Measurements from ENCODE around the gene EIF3A. TPM values are rescaled to one million over a fixed set of nuclear protein-coding genes. Genes with fewer than 3 reads are reported as not detected.

Gene EIF3A, protein sequence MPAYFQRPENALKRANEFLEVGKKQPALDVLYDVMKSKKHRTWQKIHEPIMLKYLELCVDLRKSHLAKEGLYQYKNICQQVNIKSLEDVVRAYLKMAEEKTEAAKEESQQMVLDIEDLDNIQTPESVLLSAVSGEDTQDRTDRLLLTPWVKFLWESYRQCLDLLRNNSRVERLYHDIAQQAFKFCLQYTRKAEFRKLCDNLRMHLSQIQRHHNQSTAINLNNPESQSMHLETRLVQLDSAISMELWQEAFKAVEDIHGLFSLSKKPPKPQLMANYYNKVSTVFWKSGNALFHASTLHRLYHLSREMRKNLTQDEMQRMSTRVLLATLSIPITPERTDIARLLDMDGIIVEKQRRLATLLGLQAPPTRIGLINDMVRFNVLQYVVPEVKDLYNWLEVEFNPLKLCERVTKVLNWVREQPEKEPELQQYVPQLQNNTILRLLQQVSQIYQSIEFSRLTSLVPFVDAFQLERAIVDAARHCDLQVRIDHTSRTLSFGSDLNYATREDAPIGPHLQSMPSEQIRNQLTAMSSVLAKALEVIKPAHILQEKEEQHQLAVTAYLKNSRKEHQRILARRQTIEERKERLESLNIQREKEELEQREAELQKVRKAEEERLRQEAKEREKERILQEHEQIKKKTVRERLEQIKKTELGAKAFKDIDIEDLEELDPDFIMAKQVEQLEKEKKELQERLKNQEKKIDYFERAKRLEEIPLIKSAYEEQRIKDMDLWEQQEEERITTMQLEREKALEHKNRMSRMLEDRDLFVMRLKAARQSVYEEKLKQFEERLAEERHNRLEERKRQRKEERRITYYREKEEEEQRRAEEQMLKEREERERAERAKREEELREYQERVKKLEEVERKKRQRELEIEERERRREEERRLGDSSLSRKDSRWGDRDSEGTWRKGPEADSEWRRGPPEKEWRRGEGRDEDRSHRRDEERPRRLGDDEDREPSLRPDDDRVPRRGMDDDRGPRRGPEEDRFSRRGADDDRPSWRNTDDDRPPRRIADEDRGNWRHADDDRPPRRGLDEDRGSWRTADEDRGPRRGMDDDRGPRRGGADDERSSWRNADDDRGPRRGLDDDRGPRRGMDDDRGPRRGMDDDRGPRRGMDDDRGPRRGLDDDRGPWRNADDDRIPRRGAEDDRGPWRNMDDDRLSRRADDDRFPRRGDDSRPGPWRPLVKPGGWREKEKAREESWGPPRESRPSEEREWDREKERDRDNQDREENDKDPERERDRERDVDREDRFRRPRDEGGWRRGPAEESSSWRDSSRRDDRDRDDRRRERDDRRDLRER (N-terminal part only)
- 135 and 140 TPM in 2 replicates for total RNA-seq

DNA sequence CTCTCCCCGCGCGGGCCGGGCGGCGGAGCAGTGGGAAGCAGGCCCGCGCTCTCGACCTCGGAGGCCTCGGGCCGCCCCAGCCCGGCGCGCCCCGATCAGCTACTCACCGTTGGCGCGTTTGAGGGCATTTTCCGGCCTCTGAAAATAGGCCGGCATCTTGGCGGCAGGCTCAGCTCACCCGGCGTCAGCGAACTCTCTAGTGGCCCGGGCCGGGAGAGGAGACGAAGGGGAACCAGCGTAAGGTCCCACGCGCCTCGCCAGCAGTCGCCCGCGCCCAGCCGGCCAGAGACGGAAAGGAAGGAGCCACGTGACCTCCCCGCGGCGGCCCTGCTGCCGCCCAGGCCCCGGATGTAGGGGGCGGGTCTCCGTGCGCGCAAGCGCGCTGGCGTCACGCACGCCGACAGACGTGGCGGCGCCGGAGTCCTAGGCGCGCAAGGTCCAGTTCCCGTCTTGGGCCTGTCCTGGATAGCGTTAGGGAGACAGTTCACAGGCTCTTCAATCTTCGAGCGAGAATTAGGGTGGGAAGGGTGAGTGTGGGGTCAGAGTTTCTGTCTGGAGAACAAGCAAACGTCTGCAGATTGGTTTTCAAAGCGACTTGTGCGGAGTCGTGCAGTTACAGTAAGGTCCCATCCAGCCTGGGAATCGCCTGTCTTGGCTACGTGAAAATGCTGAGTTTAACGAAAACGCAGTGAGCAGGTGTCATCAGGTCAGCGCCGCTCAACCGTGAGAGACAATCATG is at the start of gene EIF3A:
Gene EIF3A, minus strand, starts transcription at position 297 of the 739 bp plus-strand sequence. Its CDS starts 141 bp downstream, at position 156.

DNA sequence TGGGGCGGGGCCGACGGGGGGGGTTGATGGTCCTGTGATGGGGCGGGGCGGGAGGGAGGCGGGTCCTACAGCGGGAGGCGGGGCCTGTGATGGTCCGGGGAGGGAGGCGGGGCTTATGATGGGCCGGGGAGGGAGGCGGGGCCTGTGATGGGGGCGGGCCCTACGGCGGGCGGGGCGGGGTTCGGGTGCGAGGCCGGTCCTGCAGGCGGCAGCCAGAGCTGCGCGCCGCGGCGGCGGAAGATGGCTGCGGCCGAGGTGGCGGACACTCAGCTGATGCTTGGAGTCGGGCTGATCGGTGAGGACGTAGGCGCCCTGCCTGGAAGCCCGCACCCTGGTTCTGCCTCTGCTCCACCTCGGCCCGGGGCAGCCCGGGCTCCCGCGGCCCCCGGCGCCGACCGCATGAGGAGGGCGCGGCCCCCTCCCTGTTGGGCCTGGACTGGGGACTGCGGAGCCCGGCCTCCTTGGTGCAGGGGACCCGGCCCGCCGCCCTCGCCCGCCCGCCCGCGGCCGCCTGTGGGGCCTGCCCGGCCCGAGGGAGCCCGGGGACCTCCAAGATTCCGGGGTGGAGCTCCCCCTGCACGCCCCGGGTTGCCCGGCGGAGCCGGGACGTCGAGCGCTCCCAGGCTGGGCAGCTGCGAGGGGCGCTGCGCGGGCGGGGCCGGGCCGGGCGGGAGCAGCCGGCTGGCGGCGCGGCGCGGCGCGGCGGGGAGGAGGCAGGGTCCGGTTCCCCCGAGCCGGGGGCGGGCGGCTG is 23.5 kb upstream of the EIF3A start, which contains the start of gene DENND10:
Gene DENND10, plus strand, starts transcription at position 211 of the 751 bp plus-strand sequence. Its CDS starts 30 bp downstream, at position 241.

DNA sequence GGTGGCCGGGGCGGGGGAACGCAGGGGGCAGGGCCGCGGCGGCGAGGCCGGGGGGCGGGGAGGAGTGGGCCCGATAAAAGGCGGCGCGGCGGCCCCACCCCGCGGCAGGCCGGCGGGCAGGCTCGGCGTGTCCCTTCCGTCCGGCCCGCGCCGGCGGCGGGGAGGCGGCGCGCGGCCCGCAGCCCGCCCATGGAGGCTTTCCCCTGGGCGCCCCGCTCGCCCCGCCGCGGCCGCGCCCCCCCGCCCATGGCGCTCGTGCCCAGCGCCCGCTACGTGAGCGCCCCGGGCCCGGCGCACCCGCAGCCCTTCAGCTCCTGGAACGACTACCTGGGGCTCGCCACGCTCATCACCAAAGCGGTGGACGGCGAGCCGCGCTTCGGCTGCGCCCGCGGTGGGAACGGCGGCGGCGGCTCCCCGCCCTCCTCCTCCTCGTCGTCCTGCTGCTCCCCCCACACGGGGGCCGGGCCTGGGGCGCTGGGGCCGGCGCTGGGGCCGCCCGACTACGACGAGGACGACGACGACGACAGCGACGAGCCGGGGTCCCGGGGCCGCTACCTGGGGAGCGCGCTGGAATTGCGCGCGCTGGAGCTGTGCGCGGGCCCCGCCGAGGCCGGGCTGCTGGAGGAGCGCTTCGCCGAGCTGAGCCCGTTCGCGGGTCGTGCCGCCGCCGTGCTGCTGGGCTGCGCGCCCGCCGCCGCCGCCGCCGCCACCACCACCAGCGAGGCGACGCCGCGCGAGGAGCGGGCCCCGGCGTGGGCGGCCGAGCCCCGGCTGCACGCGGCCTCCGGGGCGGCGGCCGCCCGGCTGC is 50.8 kb downstream of the EIF3A start, which contains the start of gene NANOS1:
Gene NANOS1, plus strand, starts transcription at position 102 of the 808 bp plus-strand sequence. Its CDS starts 88 bp downstream, at position 190.

Other genes with a start within 250 kb of the EIF3A start
- gene NANOS1, start 51.1 kb downstream of the EIF3A start, total RNA-seq = 1.1 and 1.2 TPM in 2 replicates
- gene DENND10, start 23.3 kb upstream of the EIF3A start, total RNA-seq = 59.8 and 63.4 TPM in 2 replicates
- 6.6 and 9.8 TPM in 2 replicates for gene SFXN4, start 84.9 kb upstream of the EIF3A start, total RNA-seq
- 124 and 147 TPM in 2 replicates for gene PRDX3, start 98.0 kb upstream of the EIF3A start, total RNA-seq
- gene GRK5, start 126.8 kb upstream of the EIF3A start, total RNA-seq = 47.0 and 66.5 TPM in 2 replicates